ENCODE measurements around the gene RPS6KA5.

Gene RPS6KA5

DNA sequence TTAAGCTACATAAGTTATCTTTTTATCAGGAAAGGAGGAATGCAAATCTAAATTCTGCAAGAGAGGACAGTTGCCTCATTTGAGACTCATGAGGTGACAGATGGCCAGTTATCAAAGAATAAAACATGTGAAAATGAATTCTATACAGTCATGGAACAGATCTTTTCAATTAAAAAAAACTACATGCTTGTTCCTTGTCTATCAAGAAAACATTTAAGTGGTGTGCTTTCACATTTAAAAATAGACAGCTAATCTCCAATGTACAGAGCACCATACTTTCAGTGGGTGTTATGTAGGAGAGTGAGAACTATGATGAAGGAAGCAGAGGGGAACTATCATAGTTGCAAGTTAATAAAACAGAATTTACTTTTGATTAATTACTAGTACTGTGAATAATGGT, 167.5 kb downstream of the RPS6KA5 start:
- Histone ChIP-seq H3K9me3 (ENCODE audit: control insufficient read depth, low read length) (no peaks in the 10 kb centered on the region), H3K36me3 (ENCODE audit: control insufficient read depth, insufficient read depth, low read length) (no peaks in the 10 kb centered on the region), H3K4me1 (ENCODE audit: control insufficient read depth, insufficient read depth, low read length) (no peaks in the 10 kb centered on the region), H3K27ac (ENCODE audit: insufficient read depth, low read depth, low read length, poor library complexity, severe bottlenecking) (no peak overlapping the region), H3K4me3 (ENCODE audit: insufficient read depth, low read depth, low read length) (no peak overlapping the region), H3K27me3 (ENCODE audit: control insufficient read depth, insufficient read depth, low read length, poor library complexity, severe bottlenecking) (no peaks in the 10 kb centered on the region)

DNA sequence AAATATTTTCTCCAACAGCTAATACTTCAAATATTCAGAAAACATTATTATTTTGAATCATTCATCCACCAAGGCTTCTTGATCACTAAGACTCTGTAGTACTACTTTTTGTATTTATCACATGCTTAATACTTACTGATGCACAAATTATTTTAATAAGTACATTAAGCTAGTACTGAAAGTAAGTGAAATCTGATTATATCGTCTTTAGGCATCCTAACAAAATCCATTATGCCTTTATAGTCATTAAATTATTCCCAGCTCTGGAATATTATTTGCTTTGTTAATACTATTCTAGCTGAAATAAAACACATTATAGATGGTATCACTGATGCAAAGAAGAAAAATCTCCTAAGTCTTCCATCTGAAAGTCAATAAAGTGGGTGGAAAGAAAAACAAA, 169.1 kb downstream of the RPS6KA5 start:
- Histone ChIP-seq H3K27ac (ENCODE audit: insufficient read depth, low read depth, low read length, poor library complexity, severe bottlenecking) (no peak overlapping the region), H3K4me1 (ENCODE audit: control insufficient read depth, insufficient read depth, low read length) (no peaks in the 10 kb centered on the region), H3K36me3 (ENCODE audit: control insufficient read depth, insufficient read depth, low read length) (no peaks in the 10 kb centered on the region), H3K9me3 (ENCODE audit: control insufficient read depth, low read length) (no peaks in the 10 kb centered on the region), H3K4me3 (ENCODE audit: insufficient read depth, low read depth, low read length) (no peak overlapping the region), H3K27me3 (ENCODE audit: control insufficient read depth, insufficient read depth, low read length, poor library complexity, severe bottlenecking) (no peaks in the 10 kb centered on the region)
- WGBS, 2 experiments, result no CpG with 5 or more reads among the region's 1 CpG

DNA sequence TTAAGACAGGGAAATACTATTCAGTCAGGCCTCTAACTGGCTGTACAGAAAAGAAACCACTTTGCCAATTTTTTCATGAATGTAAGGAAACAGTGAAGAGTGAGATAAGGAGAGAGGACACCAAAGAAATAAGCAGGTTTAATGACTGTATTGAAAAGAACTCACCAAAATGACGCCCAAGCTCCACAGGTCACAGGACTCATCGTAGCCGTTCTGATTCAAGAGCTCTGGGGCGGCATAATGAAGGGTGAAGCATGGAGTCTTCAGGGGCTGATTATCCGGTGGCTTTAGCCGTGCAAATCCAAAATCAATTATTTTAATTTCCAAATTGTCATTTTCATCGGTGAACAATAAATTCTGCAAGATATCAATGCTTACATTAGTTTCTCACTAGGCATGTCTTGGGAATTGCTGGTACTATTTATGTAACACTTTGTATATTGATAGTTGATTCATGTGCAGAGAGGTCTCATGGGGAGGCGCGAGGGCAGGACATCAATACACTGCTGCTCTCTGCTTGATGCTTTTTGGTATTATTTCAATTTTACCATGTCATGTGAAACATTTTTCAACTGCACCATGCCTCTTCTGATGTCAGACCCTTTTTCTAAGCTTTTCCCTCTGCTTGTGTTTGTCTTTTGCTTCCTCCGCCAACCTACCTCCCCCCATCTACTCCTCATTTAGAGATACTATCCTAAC, 170.0 kb downstream of the RPS6KA5 start:
- WGBS, 2 experiments, result 91 to 94% methylated on average over 10 of the region's 10 CpGs
- no peak overlapping the region for H3K27ac ChIP-seq (ENCODE audit: insufficient read depth, low read depth, low read length, poor library complexity, severe bottlenecking)
- H3K9me3 ChIP-seq (ENCODE audit: control insufficient read depth, low read length), result no peaks in the 10 kb centered on the region
- H3K36me3 ChIP-seq (ENCODE audit: control insufficient read depth, insufficient read depth, low read length), result no peaks in the 10 kb centered on the region
- H3K4me1 ChIP-seq (ENCODE audit: control insufficient read depth, insufficient read depth, low read length), result no peaks in the 10 kb centered on the region
- H3K27me3 ChIP-seq (ENCODE audit: control insufficient read depth, insufficient read depth, low read length, poor library complexity, severe bottlenecking), result no peaks in the 10 kb centered on the region
- H3K4me3 ChIP-seq (ENCODE audit: insufficient read depth, low read depth, low read length), result no peak overlapping the region

DNA sequence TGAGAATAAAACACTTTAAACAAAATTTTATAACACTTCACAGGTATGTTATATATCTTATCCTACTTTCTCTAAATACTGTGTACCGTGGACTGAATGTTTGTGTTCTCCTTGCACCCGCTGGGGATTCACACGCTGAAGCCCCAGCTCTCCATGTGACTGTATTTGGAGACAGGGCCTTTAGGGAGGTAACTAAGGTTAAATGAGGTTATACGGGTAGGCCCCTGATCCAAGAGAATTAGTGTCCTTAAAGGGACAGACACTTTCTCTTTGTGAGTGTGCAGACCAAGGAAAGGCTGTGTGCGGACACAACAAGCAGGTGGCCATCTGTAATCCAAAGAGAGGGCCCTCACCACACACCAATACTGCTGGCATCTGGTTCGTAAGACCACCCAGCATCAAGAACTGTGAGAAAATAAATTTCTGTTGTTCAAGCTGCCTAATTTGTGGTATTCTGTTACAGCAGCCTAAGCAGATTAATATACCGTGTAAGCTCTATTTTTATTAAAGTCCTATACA, 174.1 kb downstream of the RPS6KA5 start:
- Histone ChIP-seq H3K27ac (ENCODE audit: insufficient read depth, low read depth, low read length, poor library complexity, severe bottlenecking) (no peak overlapping the region), H3K4me3 (ENCODE audit: insufficient read depth, low read depth, low read length) (no peak overlapping the region), H3K9me3 (ENCODE audit: control insufficient read depth, low read length) (peaks cover 4% of the 10 kb centered on the region), H3K4me1 (ENCODE audit: control insufficient read depth, insufficient read depth, low read length) (no peaks in the 10 kb centered on the region), H3K27me3 (ENCODE audit: control insufficient read depth, insufficient read depth, low read length, poor library complexity, severe bottlenecking) (no peaks in the 10 kb centered on the region), H3K36me3 (ENCODE audit: control insufficient read depth, insufficient read depth, low read length) (no peaks in the 10 kb centered on the region)
- WGBS, 2 experiments, result 87 to 90% methylated on average over 5 to 6 of the region's 7 CpGs

DNA sequence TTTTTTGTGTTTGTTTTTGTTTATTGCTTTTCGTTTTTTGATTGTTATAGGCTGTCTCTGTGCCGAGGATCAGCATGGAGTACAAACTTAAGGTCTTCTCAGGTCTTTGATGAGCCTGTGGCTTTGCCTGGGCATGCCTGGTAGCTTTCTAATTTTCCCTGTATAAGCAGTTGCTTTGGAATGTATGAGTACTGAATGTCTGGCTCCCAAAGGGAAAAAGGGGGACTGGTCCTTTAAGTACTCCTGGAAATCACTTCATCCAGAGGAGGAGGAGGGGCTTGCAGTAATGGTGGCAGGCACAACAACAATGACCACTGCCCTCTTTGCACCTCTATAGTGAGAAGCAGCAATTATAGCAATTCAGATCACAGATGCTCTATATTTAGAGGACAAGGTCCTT, 176.7 kb downstream of the RPS6KA5 start:
- Histone ChIP-seq H3K4me1 (ENCODE audit: control insufficient read depth, insufficient read depth, low read length) (no peaks in the 10 kb centered on the region), H3K9me3 (ENCODE audit: control insufficient read depth, low read length) (peaks cover 4% of the 10 kb centered on the region), H3K4me3 (ENCODE audit: insufficient read depth, low read depth, low read length) (no peak overlapping the region), H3K36me3 (ENCODE audit: control insufficient read depth, insufficient read depth, low read length) (no peaks in the 10 kb centered on the region), H3K27ac (ENCODE audit: insufficient read depth, low read depth, low read length, poor library complexity, severe bottlenecking) (no peak overlapping the region), H3K27me3 (ENCODE audit: control insufficient read depth, insufficient read depth, low read length, poor library complexity, severe bottlenecking) (no peaks in the 10 kb centered on the region)
- WGBS, 2 experiments, result 83 to 86% methylated on average over 2 of the region's 2 CpGs

DNA sequence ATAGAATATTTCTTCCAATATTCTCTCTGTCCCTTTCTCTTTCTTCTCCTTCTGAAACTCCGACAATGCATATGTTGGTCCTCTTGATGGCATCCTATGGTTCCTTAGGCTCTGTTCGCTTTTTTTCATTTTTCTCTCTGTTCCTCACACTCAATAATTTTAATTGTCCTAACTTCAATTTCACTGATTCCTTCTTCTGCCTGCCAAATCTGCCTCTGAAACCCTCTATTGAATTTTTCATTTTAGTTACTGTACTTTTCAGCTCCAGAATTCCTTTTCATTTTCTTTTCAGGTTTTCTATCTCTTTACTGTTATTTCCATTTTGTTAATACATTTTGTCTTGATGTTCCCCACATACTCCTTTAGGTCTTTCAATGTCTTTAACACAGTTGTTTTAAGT, 177.2 kb downstream of the RPS6KA5 start:
- H3K36me3 ChIP-seq (ENCODE audit: control insufficient read depth, insufficient read depth, low read length), result no peaks in the 10 kb centered on the region
- H3K4me3 ChIP-seq (ENCODE audit: insufficient read depth, low read depth, low read length), result no peak overlapping the region
- no peak overlapping the region for H3K27ac ChIP-seq (ENCODE audit: insufficient read depth, low read depth, low read length, poor library complexity, severe bottlenecking)
- H3K27me3 ChIP-seq (ENCODE audit: control insufficient read depth, insufficient read depth, low read length, poor library complexity, severe bottlenecking), result no peaks in the 10 kb centered on the region
- H3K4me1 ChIP-seq (ENCODE audit: control insufficient read depth, insufficient read depth, low read length), result no peaks in the 10 kb centered on the region
- peaks cover 4% of the 10 kb centered on the region for H3K9me3 ChIP-seq (ENCODE audit: control insufficient read depth, low read length)
- 92% methylated on average over 2 of the region's 2 CpGs for WGBS, 2 experiments

DNA sequence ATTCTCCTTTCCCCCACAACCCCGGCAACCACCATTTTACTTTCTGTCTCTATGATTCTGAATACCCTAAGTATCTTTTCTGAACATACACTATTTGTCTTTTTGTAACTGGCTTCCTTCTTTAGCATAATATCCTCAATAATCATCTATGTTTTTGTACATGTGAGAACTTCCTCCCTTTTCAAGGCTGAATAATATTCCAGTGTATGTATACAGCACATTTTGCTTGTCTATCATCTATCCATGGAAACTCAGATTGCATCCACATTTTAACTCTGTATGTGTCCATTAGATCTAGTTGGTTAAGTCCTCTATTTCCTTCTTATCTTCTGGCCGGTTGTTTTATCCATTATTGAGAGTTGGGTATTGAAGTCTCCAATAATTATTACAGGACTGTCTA, 180.2 kb downstream of the RPS6KA5 start:
- H3K27ac ChIP-seq (ENCODE audit: insufficient read depth, low read depth, low read length, poor library complexity, severe bottlenecking), result no peak overlapping the region
- WGBS, 2 experiments, result 90 to 95% methylated on average over 1 to 2 of the region's 2 CpGs
- H3K36me3 ChIP-seq (ENCODE audit: control insufficient read depth, insufficient read depth, low read length), result no peaks in the 10 kb centered on the region
- no peaks in the 10 kb centered on the region for H3K27me3 ChIP-seq (ENCODE audit: control insufficient read depth, insufficient read depth, low read length, poor library complexity, severe bottlenecking)
- H3K4me1 ChIP-seq (ENCODE audit: control insufficient read depth, insufficient read depth, low read length), result no peaks in the 10 kb centered on the region
- H3K9me3 ChIP-seq (ENCODE audit: control insufficient read depth, low read length), result peaks cover 4% of the 10 kb centered on the region
- H3K4me3 ChIP-seq (ENCODE audit: insufficient read depth, low read depth, low read length), result no peak overlapping the region

DNA sequence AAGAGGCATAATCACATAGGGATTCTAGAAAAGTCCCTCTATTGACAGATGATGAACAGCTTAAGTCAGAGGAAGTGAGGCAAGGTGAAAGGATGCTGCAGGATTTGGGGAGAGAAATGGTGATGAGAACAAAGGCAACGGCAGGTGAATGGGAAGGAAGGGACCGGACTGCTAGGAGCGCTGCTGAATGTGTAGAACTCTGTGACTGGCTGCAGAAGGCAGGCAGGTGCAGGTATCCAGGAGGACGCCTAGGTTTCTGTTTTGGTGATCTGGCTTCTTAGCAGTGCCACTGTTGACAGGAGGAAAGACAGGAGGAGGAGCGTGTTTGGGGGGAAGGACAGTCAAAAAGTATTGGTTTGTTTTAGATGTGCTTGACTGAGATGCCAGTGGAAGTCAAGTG, 185.8 kb downstream of the RPS6KA5 start:
- Histone ChIP-seq H3K27ac (ENCODE audit: insufficient read depth, low read depth, low read length, poor library complexity, severe bottlenecking) (no peak overlapping the region), H3K4me3 (ENCODE audit: insufficient read depth, low read depth, low read length) (no peak overlapping the region), H3K9me3 (ENCODE audit: control insufficient read depth, low read length) (no peaks in the 10 kb centered on the region), H3K36me3 (ENCODE audit: control insufficient read depth, insufficient read depth, low read length) (peaks cover 5% of the 10 kb centered on the region), H3K27me3 (ENCODE audit: control insufficient read depth, insufficient read depth, low read length, poor library complexity, severe bottlenecking) (no peaks in the 10 kb centered on the region), H3K4me1 (ENCODE audit: control insufficient read depth, insufficient read depth, low read length) (no peaks in the 10 kb centered on the region)
- WGBS, 2 experiments, result 87 to 89% methylated on average over 5 of the region's 5 CpGs

DNA sequence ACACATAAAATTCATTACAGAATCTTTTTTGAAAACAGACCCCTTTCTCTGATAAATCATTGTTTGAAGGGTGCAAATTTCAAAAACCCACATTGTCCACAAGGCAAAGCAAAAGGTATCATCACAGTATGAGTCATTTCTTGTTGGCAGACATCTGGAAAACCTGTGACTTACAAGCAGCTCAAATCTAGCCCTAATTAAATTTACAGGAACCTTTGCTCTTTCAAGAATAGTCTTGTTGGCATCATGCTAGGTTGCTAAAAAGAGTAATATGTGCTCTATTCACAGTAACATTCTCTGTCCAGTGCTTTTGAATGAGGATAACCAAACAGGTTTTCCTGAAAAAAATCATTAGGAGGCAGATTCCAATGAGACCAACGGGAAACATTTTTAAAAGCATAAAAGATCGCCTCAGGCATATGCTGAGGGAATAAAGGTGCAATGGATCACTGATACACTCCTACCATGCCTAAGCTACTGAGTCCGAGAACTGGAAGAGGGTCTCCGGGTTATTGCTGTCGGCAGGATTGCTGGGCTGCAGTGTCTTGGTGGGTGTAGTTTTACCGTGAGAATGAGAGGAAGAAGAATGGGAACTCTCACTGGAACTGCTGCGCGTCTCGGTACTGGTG, 188.7 kb downstream of the RPS6KA5 start:
- Histone ChIP-seq H3K27ac (ENCODE audit: insufficient read depth, low read depth, low read length, poor library complexity, severe bottlenecking) (no peak overlapping the region), H3K4me1 (ENCODE audit: control insufficient read depth, insufficient read depth, low read length) (no peaks in the 10 kb centered on the region), H3K4me3 (ENCODE audit: insufficient read depth, low read depth, low read length) (no peak overlapping the region), H3K36me3 (ENCODE audit: control insufficient read depth, insufficient read depth, low read length) (peaks cover 5% of the 10 kb centered on the region), H3K27me3 (ENCODE audit: control insufficient read depth, insufficient read depth, low read length, poor library complexity, severe bottlenecking) (no peaks in the 10 kb centered on the region), H3K9me3 (ENCODE audit: control insufficient read depth, low read length) (no peaks in the 10 kb centered on the region)
- 87 to 91% methylated on average over 9 of the region's 9 CpGs for WGBS, 2 experiments

DNA sequence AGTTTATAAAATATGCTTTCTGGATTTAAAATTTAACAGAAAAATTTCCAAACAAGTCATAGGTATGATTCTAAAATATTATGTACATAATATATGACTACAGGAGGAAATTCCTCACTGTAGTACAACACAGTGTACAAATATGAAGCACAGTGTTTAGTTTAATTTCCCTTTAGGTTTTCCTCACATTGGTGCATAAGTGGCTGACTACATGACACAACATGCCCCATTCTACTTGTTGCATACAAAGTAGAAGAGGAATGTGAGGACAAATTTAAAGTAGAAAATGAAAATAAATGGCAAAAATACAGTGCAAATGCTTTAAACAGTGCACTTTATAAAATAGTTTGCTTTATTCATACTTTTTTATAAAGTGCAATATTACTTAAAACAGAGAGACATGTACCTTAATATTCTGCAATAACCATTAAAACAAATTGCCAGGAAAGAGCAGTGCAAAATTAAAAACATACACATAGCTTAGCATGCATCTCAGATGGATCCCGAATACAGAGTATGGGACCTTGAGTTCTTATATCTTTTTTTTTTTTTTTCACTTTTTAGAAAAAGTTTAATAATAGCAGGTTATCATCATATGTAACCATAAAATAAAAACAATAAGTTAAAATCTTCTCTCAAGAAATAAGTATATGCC, 189.4 kb downstream of the RPS6KA5 start:
- H3K27me3 ChIP-seq (ENCODE audit: control insufficient read depth, insufficient read depth, low read length, poor library complexity, severe bottlenecking), result no peaks in the 10 kb centered on the region
- H3K27ac ChIP-seq (ENCODE audit: insufficient read depth, low read depth, low read length, poor library complexity, severe bottlenecking), result no peak overlapping the region
- H3K36me3 ChIP-seq (ENCODE audit: control insufficient read depth, insufficient read depth, low read length), result peaks cover 5% of the 10 kb centered on the region
- H3K4me3 ChIP-seq (ENCODE audit: insufficient read depth, low read depth, low read length), result no peak overlapping the region
- no peaks in the 10 kb centered on the region for H3K4me1 ChIP-seq (ENCODE audit: control insufficient read depth, insufficient read depth, low read length)
- no peaks in the 10 kb centered on the region for H3K9me3 ChIP-seq (ENCODE audit: control insufficient read depth, low read length)
- 80% methylated on average over 1 of the region's 1 CpG; no CpG with 5 or more reads in 1 of the 2 experiments for WGBS, 2 experiments
